CD4-positive, alpha-beta T cell (primary cell): ENCODE data around the gene LDLRAD4. TPM values are rescaled to one million over a fixed set of nuclear protein-coding genes. Genes with fewer than 3 reads are reported as not detected.

Source experiments
- ATAC-seq: fragments of 200-7000 bp; cut with Tn5 transposase; one replicate; pipeline ENCODE4 v1.10.0; 2022; ENCODE audit warnings: mild to moderate bottlenecking; ENCODE audit not compliant: poor library complexity
- CTCF ChIA-PET: fragments of 350-600 bp; sonication (Branson Sonifier 250); formaldehyde crosslinking; loops from one replicate; lab custom pipeline; 2021; ENCODE audit warnings: antibody characterized with exemption, inconsistent platforms; lab: Charles Lee
- POLR2A ChIA-PET: fragments of 350-600 bp; sonication (Branson Sonifier 250); formaldehyde crosslinking; loops from one replicate; lab custom pipeline; 2021; ENCODE audit warnings: antibody characterized with exemption, inconsistent platforms; lab: Charles Lee
- DNase-seq, 14 experiments: peaks; one replicate each; pipeline ENCODE4 v3.0.0-alpha.2; 2013 to 2020; ENCODE audit warnings: mixed read lengths in 2 of 14
- H3K27ac ChIP-seq, 2 donors: one replicate each; pipeline versions ENCODE4 v1.5.1 to v1.7.0; 2013; ENCODE audit warnings: low read length in 2 of 2, low read depth in 1 of 2, mild to moderate bottlenecking in 1 of 2
- H3K27me3 ChIP-seq, 2 experiments: 1 replicate in 1 of 2; 2 replicates in 1 of 2; pipeline versions ENCODE4 v1.6.1 to v1.7.0; 2013; ENCODE audit warnings: low read length in 2 of 2, control low read depth in 1 of 2, mild to moderate bottlenecking in 1 of 2, moderate library complexity in 1 of 2; ENCODE audit not compliant: insufficient read depth in 2 of 2, control insufficient read depth in 1 of 2
- H3K36me3 ChIP-seq: one replicate; pipeline ENCODE4 v1.6.1; 2013; ENCODE audit warnings: low read length, control low read depth; ENCODE audit not compliant: insufficient read depth
- H3K4me1 ChIP-seq: one replicate; pipeline ENCODE4 v1.6.1; 2013; ENCODE audit warnings: low read length, control low read depth; ENCODE audit not compliant: insufficient read depth
- H3K4me3 ChIP-seq: one replicate; pipeline ENCODE4 v1.5.1; 2013; ENCODE audit warnings: mild to moderate bottlenecking, low read length, moderate library complexity
- H3K9me3 ChIP-seq, 2 experiments: 1 replicate in 1 of 2; 2 replicates in 1 of 2; pipeline versions ENCODE4 v1.6.1 to v1.7.0; 2013; ENCODE audit warnings: low read length in 2 of 2, mild to moderate bottlenecking in 2 of 2, control low read depth in 1 of 2, moderate library complexity in 1 of 2; ENCODE audit not compliant: control insufficient read depth in 1 of 2, insufficient read depth in 1 of 2
- H3K27ac Mint-ChIP-seq: one replicate; pipeline ENCODE4 v1.8.0; 2020; ENCODE audit warnings: mixed read lengths
- H3K27me3 Mint-ChIP-seq: one replicate; pipeline ENCODE4 v1.8.0; 2021; ENCODE audit warnings: mixed read lengths
- H3K36me3 Mint-ChIP-seq: one replicate; pipeline ENCODE4 v1.8.0; 2021; ENCODE audit warnings: low read depth, mixed read lengths
- H3K4me1 Mint-ChIP-seq: one replicate; pipeline ENCODE4 v1.8.0; 2021; ENCODE audit warnings: low read depth, mixed read lengths
- H3K4me3 Mint-ChIP-seq: one replicate; pipeline ENCODE4 v1.8.0; 2020; ENCODE audit warnings: mild to moderate bottlenecking, mixed read lengths
- H3K9me3 Mint-ChIP-seq: one replicate; pipeline ENCODE4 v1.8.0; 2020; ENCODE audit warnings: mixed read lengths
- intact Hi-C, 2 experiments: fragments of 100-400 bp; cut with DNase I in 1 of 2; cut with micrococcal nuclease in 1 of 2; formaldehyde crosslinking; loops; one replicate each; pipeline versions ENCODE4 v1.15.1 to v1.9.0; 2023 to 2025; cut with DNase I, micrococcal nuclease
- total RNA-seq, 174 experiments: library from RNA in 2 of 174; stranded (reverse) in 2 of 174; gene quantifications; one replicate each; pipeline ENCODE4 v1.2.3 and lab custom pipeline; 2021 to 2026
- TF ChIP-seq, protein P1 (sequence below): fragments of 200-600 bp; IDR thresholded peaks from one replicate; pipeline ENCODE4 v1.8.0; 2022; ENCODE audit warnings: antibody characterized with exemption, mild to moderate bottlenecking

Gene LDLRAD4
- total RNA-seq, 2 experiments from 2014 or later = 51.9 to 52.7 TPM

DNA sequence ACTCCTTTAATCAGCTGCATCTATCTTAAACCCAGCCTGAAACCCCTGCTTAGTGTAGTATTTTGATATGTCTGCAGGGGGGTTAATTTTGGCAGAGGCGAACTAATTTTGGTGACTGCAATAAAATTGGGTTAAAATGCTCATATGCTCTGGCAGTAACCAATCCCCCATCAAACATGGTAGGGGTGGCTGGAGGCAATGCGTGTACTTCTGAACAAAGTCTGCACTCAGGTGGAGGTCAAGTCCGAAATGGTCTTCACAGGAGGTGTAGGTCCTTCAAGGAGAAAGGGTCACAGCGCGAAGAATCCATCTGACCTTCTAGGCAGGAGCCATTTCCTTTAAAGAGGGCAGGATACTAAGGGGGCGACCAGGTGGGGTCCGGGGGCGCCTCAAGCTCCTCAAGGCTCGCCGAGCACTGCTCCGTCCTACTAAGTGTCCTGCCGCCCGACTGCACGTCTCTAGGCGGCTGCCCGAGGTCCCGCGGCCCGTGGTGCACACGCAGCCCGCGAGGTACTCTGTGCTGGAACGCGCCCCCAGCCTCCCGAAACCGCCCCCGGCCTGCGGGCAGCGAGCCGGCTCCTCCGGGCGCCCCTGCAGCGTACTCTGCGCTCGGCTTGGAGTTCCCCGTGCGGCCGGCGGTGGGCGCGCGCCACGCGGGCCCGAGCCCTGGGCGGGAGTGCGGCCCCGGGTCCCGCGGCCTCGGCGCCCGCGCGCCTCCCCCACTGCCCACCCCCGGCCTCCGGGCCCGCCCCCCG lies 1.7 kb upstream of the LDLRAD4 start:
- H3K4me3 ChIP-seq = peak overlapping the region; percentile 58
- H3K36me3 Mint-ChIP-seq = peaks cover 7% of the 10 kb centered on the region
- DNase-seq (peak; percentile 17 to 77 (median 42)), ATAC-seq (peak; percentile 37)
- H3K27ac ChIP-seq = peak overlapping the region in 1 of 2 donors; percentile 15
- ChIA-PET POLR2A (interaction anchor here (0.6 to 2.0 kb wide), 16 partner anchors 51 to 509 kb away, joined by 3 to 12 read pairs (median 4); partner anchors contain the start of genes FAM210A and RNMT), CTCF (interaction anchor here (0.7 to 1.9 kb wide), 20 partner anchors 10 to 414 kb away, joined by 3 to 7 read pairs (median 4); no protein-coding TSS in a partner anchor)
- intact Hi-C loops = loop anchor here (1.0 to 10.0 kb wide), 14 partner anchors 50 to 585 kb away; partner anchors contain the start of genes FAM210A (in 2 of the 2) and RNMT (in 2 of the 2)
- H3K27ac Mint-ChIP-seq = peak overlapping the region; percentile 90
- peaks cover 42% of the 10 kb centered on the region for H3K4me1 Mint-ChIP-seq
- TF ChIP-seq, protein P1, sequence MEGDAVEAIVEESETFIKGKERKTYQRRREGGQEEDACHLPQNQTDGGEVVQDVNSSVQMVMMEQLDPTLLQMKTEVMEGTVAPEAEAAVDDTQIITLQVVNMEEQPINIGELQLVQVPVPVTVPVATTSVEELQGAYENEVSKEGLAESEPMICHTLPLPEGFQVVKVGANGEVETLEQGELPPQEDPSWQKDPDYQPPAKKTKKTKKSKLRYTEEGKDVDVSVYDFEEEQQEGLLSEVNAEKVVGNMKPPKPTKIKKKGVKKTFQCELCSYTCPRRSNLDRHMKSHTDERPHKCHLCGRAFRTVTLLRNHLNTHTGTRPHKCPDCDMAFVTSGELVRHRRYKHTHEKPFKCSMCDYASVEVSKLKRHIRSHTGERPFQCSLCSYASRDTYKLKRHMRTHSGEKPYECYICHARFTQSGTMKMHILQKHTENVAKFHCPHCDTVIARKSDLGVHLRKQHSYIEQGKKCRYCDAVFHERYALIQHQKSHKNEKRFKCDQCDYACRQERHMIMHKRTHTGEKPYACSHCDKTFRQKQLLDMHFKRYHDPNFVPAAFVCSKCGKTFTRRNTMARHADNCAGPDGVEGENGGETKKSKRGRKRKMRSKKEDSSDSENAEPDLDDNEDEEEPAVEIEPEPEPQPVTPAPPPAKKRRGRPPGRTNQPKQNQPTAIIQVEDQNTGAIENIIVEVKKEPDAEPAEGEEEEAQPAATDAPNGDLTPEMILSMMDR = peak; percentile 21
- peak overlapping the region; percentile 98 for H3K4me3 Mint-ChIP-seq
- H3K36me3 ChIP-seq = no peaks in the 10 kb centered on the region
- peaks cover 0 to 5% of the 10 kb centered on the region in 2 experiments for H3K27me3 ChIP-seq
- no peaks in the 10 kb centered on the region for H3K9me3 ChIP-seq
- peaks cover 27% of the 10 kb centered on the region for H3K4me1 ChIP-seq
- peaks cover 9% of the 10 kb centered on the region for H3K27me3 Mint-ChIP-seq
- H3K9me3 Mint-ChIP-seq = no peaks in the 10 kb centered on the region

DNA sequence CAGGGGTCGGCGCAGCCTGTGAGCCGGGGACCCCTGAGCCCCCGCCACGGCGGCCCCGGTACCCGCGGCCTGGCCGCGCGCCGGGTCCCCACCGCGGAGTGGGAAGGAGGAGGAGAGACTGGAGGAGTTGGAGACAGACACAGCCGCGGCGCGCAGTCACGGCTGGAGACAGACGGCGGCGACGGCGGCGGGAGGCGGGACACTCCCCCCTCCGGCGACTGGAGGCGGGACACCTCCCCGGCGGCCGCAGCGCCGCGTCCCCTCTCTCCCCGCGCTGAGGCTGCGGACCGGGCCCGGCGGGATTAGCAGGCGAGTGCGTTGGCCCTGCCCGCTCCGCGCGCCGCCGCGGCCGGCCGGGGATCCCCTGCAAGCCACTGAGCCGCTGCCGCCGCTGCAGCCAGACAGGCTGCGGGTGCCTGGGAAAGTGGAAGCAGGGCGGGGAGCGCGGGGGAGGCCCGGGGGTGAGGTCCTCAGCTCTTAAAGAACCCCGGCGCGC lies 1.0 kb upstream of the LDLRAD4 start:
- peak overlapping the region; percentile 50 for H3K4me3 Mint-ChIP-seq
- no peaks in the 10 kb centered on the region for H3K36me3 ChIP-seq
- DNase-seq (peak; percentile 22 to 83 (median 56)), ATAC-seq (peak; percentile 46)
- peaks cover 7% of the 10 kb centered on the region for H3K36me3 Mint-ChIP-seq
- H3K9me3 Mint-ChIP-seq = no peaks in the 10 kb centered on the region
- H3K4me3 ChIP-seq = peak overlapping the region; percentile 62
- H3K27ac ChIP-seq = no peak overlapping the region
- ChIA-PET POLR2A (interaction anchor here (1.0 to 2.0 kb wide), 4 partner anchors 158 to 246 kb away, joined by 3 to 10 read pairs (median 5); no protein-coding TSS in a partner anchor), CTCF (interaction anchor here (1.4 to 1.5 kb wide), 2 partner anchors 158 to 165 kb away, joined by 3 to 4 read pairs; no protein-coding TSS in a partner anchor)
- no peak overlapping the region for H3K27ac Mint-ChIP-seq
- peaks cover 42% of the 10 kb centered on the region for H3K4me1 Mint-ChIP-seq
- TF ChIP-seq, protein P1 = no peak
- intact Hi-C loops = loop anchor here (1.0 to 10.0 kb wide), 10 partner anchors 49 to 585 kb away; partner anchors contain the start of genes FAM210A (in 2 of the 2) and RNMT (in 2 of the 2)
- peaks cover 9% of the 10 kb centered on the region for H3K27me3 Mint-ChIP-seq
- H3K9me3 ChIP-seq = no peaks in the 10 kb centered on the region
- peaks cover 27% of the 10 kb centered on the region for H3K4me1 ChIP-seq
- H3K27me3 ChIP-seq = peaks cover 0 to 5% of the 10 kb centered on the region in 2 experiments

DNA sequence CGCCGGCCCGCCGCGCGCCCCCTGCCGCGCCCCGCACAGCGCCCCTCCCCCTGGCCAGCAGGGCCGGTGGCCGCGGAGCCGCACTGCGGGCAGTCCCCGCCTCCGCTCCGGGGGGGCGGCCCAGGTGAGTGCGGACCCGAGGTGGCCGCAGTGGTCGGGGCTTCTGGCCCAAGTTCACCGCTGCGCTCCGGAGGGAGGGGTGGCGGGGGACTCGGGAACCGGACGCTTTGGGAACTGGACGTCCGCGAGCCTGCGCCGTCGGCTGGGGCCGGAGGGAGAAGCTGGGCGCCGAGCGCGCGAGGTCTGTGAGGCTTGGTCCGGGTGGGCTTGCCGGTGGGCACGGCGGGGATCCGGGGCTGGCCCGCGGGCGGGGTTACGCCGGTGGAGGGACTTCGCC lies 591 bp upstream of the LDLRAD4 start:
- H3K27me3 Mint-ChIP-seq = peaks cover 9% of the 10 kb centered on the region
- ChIA-PET POLR2A (interaction anchor here (0.6 to 2.0 kb wide), 7 partner anchors 136 to 360 kb away, joined by 3 to 6 read pairs (median 3); no protein-coding TSS in a partner anchor), CTCF (no interaction called here)
- peaks cover 7% of the 10 kb centered on the region for H3K36me3 Mint-ChIP-seq
- Histone ChIP-seq H3K36me3 (no peaks in the 10 kb centered on the region), H3K4me1 (peaks cover 27% of the 10 kb centered on the region), H3K9me3 (no peaks in the 10 kb centered on the region), H3K4me3 (peak overlapping the region; percentile 62), H3K27me3 (peaks cover 0 to 5% of the 10 kb centered on the region in 2 experiments), H3K27ac (peak overlapping the region in 1 of 2 donors; percentile 46)
- peak in 2 of 14 experiments; percentile 7 to 47 for DNase-seq
- ATAC-seq = no peak
- H3K4me3 Mint-ChIP-seq = peak overlapping the region; percentile 75
- H3K27ac Mint-ChIP-seq = no peak overlapping the region
- intact Hi-C loops = loop anchor here (1.0 to 10.0 kb wide), 10 partner anchors 49 to 584 kb away; partner anchors contain the start of genes FAM210A (in 2 of the 2) and RNMT (in 2 of the 2)
- no peaks in the 10 kb centered on the region for H3K9me3 Mint-ChIP-seq
- H3K4me1 Mint-ChIP-seq = peaks cover 46% of the 10 kb centered on the region
- TF ChIP-seq, protein P1 = no peak
